ENCODE measurements around the gene PTGR2.
"Not testable (repeated sequence)": the region's sequence is repeated elsewhere in the genome, so short reads cannot be mapped to it uniquely, and the experiment has no call there.

PTGR2 gene

GRCh38 chr14:73888460-73888725 lies 36.8 kb downstream of the PTGR2 start:
- TF ChIP-seq, protein P1, sequence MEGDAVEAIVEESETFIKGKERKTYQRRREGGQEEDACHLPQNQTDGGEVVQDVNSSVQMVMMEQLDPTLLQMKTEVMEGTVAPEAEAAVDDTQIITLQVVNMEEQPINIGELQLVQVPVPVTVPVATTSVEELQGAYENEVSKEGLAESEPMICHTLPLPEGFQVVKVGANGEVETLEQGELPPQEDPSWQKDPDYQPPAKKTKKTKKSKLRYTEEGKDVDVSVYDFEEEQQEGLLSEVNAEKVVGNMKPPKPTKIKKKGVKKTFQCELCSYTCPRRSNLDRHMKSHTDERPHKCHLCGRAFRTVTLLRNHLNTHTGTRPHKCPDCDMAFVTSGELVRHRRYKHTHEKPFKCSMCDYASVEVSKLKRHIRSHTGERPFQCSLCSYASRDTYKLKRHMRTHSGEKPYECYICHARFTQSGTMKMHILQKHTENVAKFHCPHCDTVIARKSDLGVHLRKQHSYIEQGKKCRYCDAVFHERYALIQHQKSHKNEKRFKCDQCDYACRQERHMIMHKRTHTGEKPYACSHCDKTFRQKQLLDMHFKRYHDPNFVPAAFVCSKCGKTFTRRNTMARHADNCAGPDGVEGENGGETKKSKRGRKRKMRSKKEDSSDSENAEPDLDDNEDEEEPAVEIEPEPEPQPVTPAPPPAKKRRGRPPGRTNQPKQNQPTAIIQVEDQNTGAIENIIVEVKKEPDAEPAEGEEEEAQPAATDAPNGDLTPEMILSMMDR (IDR thresholded peaks at IDR 0.05; ENCODE audit: low read length), result no peak
- no peak for TF ChIP-seq EZH2phosphoT487 (IDR thresholded peaks at IDR 0.05; ENCODE audit: low read length)
- H3K79me2 ChIP-seq (ENCODE audit: low read length), result peaks cover 59% of the 10 kb centered on the region
- no peak overlapping the region for H3K9ac ChIP-seq (ENCODE audit: low read length)
- no peak overlapping the region for H2AFZ ChIP-seq (ENCODE audit: low read length)
- H3K4me3 ChIP-seq (ENCODE audit: low read length), result no peak overlapping the region
- no peak overlapping the region for H3K27ac ChIP-seq (ENCODE audit: low read length)
- H3K36me3 ChIP-seq (replicated peaks; ENCODE audit: insufficient read depth, low read length), result no peaks in the 10 kb centered on the region
- H3K4me2 ChIP-seq (ENCODE audit: low read depth, low read length), result no peak overlapping the region
- H3K9me3 ChIP-seq (replicated peaks; ENCODE audit: insufficient read depth, low read length), result no peaks in the 10 kb centered on the region
- no peaks in the 10 kb centered on the region for H3K27me3 ChIP-seq (replicated peaks; ENCODE audit: insufficient read depth, low read length)
- no peaks in the 10 kb centered on the region for H3K9me2 ChIP-seq (replicated peaks; ENCODE audit: insufficient read depth, low read length)
- DNase-seq, result no peak
- peaks cover 3% of the 10 kb centered on the region; the same call in 1 of the 2 replicates for H3F3A ChIP-seq (ENCODE audit: insufficient read depth, low read length)
- H4K20me1 ChIP-seq (ENCODE audit: insufficient read depth, low read length), result no peaks in the 10 kb centered on the region
- 0 out of 2 replicates have a peak, but pooled peaks cover 4% of the 10 kb centered on the region for H3K4me1 ChIP-seq (ENCODE audit: low read length)

DNA sequence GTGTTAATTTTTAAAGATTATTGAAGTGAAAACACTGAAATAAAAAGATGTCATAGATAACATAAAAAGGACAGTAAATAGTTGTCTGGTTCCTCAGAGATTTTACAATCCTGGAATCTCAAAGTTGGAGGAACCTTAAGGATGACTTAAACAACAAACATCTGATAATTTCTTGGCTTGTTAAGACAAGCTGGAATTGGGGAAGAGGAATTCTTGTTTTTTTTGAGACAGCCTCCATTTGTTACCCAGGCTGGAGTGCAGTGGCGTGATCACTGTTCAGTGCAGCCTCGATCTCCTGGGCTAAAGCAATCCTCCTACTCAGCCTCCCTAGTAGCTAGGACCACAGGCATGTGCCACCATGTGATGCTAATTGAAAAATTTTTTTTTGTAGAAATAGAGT lies 37.3 kb downstream of the PTGR2 start:
- Histone ChIP-seq H3K4me1 (ENCODE audit: low read length) (0 out of 2 replicates have a peak, but pooled peaks cover 4% of the 10 kb centered on the region), H3K4me2 (ENCODE audit: low read depth, low read length) (no peak overlapping the region), H3K36me3 (replicated peaks; ENCODE audit: insufficient read depth, low read length) (no peaks in the 10 kb centered on the region), H2AFZ (ENCODE audit: low read length) (no peak overlapping the region), H3K27me3 (replicated peaks; ENCODE audit: insufficient read depth, low read length) (no peaks in the 10 kb centered on the region), H3F3A (ENCODE audit: insufficient read depth, low read length) (peaks cover 3% of the 10 kb centered on the region; the same call in 1 of the 2 replicates), H3K4me3 (ENCODE audit: low read length) (no peak overlapping the region), H3K9me2 (replicated peaks; ENCODE audit: insufficient read depth, low read length) (no peaks in the 10 kb centered on the region), H3K9me3 (replicated peaks; ENCODE audit: insufficient read depth, low read length) (no peaks in the 10 kb centered on the region), H4K20me1 (ENCODE audit: insufficient read depth, low read length) (no peaks in the 10 kb centered on the region), H3K27ac (ENCODE audit: low read length) (no peak overlapping the region), H3K79me2 (ENCODE audit: low read length) (peaks cover 59% of the 10 kb centered on the region), H3K9ac (ENCODE audit: low read length) (no peak overlapping the region)
- DNase-seq, result no peak
- no peak for TF ChIP-seq EZH2phosphoT487 (IDR thresholded peaks at IDR 0.05; ENCODE audit: low read length)
- TF ChIP-seq EZH2 (optimal IDR thresholded peaks at IDR 0.05; ENCODE audit: low read depth, low read length), result no peak
- TF ChIP-seq, protein P1 (IDR thresholded peaks at IDR 0.05; ENCODE audit: low read length), result no peak

DNA sequence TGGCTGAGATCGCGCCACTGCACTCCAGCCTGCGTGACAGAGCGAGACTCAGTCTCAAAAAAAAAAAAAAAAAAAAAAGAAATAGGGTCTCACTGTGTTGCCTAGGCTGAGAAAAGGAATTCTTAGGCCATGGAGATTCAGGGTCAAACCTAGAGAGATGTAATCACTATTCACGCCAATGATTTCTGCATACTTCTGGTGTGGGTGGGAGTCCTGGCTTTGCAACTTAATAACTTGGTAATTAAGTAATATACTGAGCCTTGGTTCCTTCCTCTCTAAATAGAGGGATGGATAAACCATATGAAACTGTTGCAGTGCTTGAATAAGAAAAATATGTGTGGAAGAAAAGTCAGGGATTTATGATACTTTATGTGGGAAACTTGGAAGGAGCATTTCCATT lies 37.7 kb downstream of the PTGR2 start:
- Histone ChIP-seq H3K9me3 (replicated peaks; ENCODE audit: insufficient read depth, low read length) (no peaks in the 10 kb centered on the region), H4K20me1 (ENCODE audit: insufficient read depth, low read length) (no peaks in the 10 kb centered on the region), H3K4me3 (ENCODE audit: low read length) (no peak overlapping the region), H3K36me3 (replicated peaks; ENCODE audit: insufficient read depth, low read length) (no peaks in the 10 kb centered on the region), H3K9ac (ENCODE audit: low read length) (no peak overlapping the region), H3K9me2 (replicated peaks; ENCODE audit: insufficient read depth, low read length) (no peaks in the 10 kb centered on the region), H3K27me3 (replicated peaks; ENCODE audit: insufficient read depth, low read length) (no peaks in the 10 kb centered on the region), H2AFZ (ENCODE audit: low read length) (no peak overlapping the region), H3K79me2 (ENCODE audit: low read length) (peaks cover 59% of the 10 kb centered on the region), H3K4me2 (ENCODE audit: low read depth, low read length) (no peak overlapping the region), H3F3A (ENCODE audit: insufficient read depth, low read length) (peaks cover 3% of the 10 kb centered on the region; the same call in 1 of the 2 replicates), H3K4me1 (ENCODE audit: low read length) (0 out of 2 replicates have a peak, but pooled peaks cover 4% of the 10 kb centered on the region), H3K27ac (ENCODE audit: low read length) (no peak overlapping the region)
- no peak for DNase-seq
- TF ChIP-seq, protein P1 (IDR thresholded peaks at IDR 0.05; ENCODE audit: low read length), result no peak
- TF ChIP-seq EZH2phosphoT487 (IDR thresholded peaks at IDR 0.05; ENCODE audit: low read length), result no peak
- TF ChIP-seq EZH2 (optimal IDR thresholded peaks at IDR 0.05; ENCODE audit: low read depth, low read length), result no peak

GRCh38 chr14:73894180-73894687 lies 42.6 kb downstream of the PTGR2 start:
- peaks cover 24% of the 10 kb centered on the region for H3K79me2 ChIP-seq (ENCODE audit: low read length)
- not testable (repeated sequence) for DNase-seq; H3K4me3 ChIP-seq (ENCODE audit: low read length); H3K9me2 ChIP-seq (replicated peaks; ENCODE audit: insufficient read depth, low read length); H4K20me1 ChIP-seq (ENCODE audit: insufficient read depth, low read length); H3K9ac ChIP-seq (ENCODE audit: low read length); H3F3A ChIP-seq (ENCODE audit: insufficient read depth, low read length); H3K4me1 ChIP-seq (ENCODE audit: low read length); H3K27ac ChIP-seq (ENCODE audit: low read length); H3K36me3 ChIP-seq (replicated peaks; ENCODE audit: insufficient read depth, low read length); H2AFZ ChIP-seq (ENCODE audit: low read length); H3K27me3 ChIP-seq (replicated peaks; ENCODE audit: insufficient read depth, low read length); H3K4me2 ChIP-seq (ENCODE audit: low read depth, low read length); H3K9me3 ChIP-seq (replicated peaks; ENCODE audit: insufficient read depth, low read length)
